C4-2B (cell line): ENCODE results near the gene CEP83.

Source experiments
- CTCF ChIP-seq: fragments of 450-650 bp; conservative IDR thresholded peaks from 2 replicates; pipeline ENCODE4 v1.5.1; 2017; ENCODE audit warnings: mild to moderate bottlenecking
- ZFX ChIP-seq: fragments of 450-650 bp; IDR thresholded peaks from 2 replicates; pipeline ENCODE4 v1.6.1; 2017

GRCh38 chr12:94260717-94261116, 198.9 kb downstream of the CEP83 start:
- no peak for TF ChIP-seq CTCF
- TF ChIP-seq ZFX, result no peak
